Measurements from ENCODE around the gene WASF1. TPM values are rescaled to one million over a fixed set of nuclear protein-coding genes. Genes with fewer than 3 reads are reported as not detected.
"Not testable (repeated sequence)": the region's sequence is repeated elsewhere in the genome, so short reads cannot be mapped to it uniquely, and the experiment has no call there.

Gene WASF1
- total RNA-seq, 1 experiment from 2014 or later = 14.2 TPM

DNA sequence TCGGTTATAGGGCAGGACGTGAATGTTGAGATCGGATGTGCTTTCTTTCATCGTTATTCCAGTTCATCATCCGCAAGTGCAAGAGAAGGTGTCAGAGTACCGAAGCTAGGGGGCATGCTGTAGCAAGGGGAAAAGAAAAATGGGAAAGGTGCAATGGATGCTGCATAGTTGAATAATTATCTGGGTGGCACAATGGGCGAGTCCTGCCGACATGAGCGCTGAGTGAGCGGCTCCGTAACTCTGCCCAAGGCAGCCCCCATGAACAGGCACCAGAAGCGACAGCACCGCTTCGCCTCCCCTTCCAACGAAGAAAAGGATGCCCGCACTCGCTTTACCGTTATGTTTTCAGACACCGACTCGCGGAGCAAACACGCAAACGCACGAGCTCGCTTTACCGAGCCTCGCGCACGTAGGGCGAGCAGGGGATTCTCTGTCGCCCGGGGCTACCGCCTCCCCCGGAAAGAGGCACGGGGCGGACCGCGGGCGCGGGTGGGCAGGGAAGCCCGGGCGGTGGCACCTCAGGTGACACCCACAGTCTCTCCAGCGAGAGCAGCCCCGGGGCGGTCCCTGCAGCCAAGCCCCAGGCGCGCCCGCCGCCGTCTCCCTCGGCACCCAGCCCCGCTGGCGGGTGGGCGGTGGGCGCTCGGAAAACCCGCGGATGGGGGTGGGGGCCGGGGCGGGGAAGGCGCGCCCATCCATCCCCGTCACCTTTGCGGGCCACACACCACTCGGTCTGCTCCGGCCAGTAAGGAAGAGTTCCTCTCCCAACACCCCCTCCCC is 654 bp downstream of the WASF1 start:
- DNase-seq (ENCODE audit: low read depth) = peak; percentile 71

DNA sequence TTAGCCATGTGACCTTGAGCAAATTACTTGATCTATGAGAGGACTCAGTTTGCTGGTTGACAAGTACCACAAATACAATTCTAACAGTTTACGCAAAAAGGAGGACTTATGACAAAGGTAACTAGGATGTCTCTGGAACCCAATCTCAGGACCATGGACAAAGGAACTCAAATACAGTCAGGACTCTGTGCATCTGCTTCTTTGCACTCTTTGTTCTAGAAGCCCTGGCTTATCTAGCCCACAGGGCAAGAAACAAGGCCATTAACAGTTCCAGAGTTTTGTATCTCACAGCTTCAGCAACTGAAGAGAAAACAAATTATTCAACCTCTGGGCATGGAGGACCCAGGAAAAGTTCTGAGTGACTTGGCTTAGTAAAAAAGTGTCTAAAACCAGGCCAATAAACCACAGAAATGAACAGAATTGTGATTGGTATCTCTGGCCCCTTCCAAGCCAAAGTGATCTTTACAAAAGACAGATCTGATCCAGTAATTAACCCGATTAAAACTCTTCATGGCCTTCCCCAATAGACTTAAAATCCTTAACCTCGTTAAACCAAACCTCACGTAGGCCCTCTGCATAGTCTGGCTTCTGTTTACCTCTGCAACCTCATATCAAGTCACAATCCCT is 5.9 kb downstream of the WASF1 start:
- DNase-seq (ENCODE audit: low read depth) = no peak

DNA sequence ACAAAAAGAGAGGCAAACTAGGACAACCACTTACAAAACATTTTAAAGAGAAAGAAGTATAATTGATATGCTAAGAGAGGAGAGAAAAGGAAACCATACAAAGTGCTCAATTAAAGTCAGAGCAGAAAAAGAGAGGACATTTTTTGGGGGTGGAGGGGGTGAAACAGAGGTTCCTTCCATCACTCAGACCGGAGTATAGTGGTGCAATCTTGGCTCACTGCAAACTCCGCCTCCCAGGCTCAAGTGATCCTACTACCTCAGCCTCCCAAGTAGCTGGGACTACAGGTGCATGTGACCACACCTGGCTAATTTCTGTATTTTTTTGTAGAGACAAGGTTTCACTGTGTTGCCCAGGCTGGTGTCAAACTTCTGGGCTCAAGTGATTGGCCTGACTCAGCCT is 9.4 kb downstream of the WASF1 start:
- no peak for DNase-seq (ENCODE audit: low read depth)

DNA sequence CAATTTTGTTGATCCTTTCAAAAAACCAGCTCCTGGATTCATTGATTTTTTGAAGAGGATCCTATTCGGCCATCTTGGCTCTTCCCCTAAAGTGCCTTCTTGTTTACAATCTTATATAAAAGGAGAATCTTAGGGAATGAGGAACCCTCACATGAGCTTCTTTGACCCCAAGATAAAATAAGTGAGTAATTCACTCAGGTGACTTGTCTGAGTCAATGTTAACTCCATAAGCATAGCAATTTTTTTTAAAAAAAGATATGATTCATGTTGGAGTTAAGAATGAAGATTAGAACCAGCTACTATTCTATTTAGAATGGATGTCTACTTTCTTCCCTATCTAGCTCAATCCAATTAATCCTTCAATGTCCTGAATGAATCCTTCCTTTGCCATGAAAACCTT is 21.0 kb downstream of the WASF1 start:
- DNase-seq (ENCODE audit: low read depth) = peak; percentile 6

DNA sequence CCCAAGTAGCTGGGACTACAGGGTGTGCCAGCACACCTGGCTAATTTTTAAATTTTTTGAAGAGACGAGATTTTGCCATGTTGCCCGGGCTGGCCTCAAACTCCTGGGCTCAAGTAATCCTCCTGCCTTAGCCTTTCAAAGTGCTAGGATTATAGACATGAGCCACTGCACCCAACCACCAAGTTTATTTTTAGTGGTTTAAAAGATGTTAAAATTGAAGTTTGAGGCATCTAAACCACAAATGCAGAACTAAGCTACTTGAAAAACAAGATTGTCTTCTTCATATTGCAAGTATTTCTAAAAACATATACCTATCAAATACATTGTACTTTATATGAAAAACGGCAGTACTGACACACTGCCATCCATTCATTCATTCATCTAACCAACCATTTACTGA is 31.6 kb downstream of the WASF1 start:
- DNase-seq (ENCODE audit: low read depth) = no peak

DNA sequence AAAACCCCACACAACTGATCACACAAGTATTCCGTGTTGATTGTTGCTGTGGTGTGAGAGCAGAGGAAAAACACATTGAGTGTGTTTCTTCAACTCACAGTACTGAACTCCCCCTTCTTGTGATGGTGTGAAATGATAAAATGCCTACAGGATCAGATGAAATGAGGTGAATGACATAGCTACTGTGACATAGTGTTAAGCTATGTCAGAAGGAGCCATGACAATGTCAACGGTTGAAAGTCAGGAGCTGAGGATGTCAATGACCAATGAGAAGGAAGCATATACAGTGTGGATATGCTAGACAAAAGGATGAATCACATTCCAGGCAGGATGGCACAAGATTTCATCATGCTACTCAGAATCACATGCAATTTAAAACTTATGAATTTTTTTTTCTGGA is 38.8 kb downstream of the WASF1 start:
- peak; percentile 68 for DNase-seq (ENCODE audit: low read depth)

DNA sequence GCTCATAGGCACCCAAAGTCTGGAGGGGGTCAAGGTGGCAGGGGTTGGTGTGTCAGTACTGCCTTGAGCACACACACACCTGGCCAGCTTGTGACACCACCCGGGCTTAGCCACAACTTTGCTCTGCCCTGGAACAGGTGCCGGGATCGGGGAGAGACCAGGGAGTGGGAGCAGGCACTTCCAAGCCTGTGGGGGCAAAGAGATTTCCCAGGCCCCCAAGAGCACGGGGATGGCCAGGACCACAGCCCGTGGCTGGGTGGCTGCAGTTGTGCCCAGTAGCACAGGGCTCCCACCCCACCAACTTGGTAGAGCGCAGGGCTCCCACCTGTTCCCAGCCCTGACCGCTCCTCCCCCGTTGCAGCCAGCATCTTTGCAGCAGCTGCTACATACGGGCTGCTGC is 40.4 kb downstream of the WASF1 start:
- no peak for DNase-seq (ENCODE audit: low read depth)

DNA sequence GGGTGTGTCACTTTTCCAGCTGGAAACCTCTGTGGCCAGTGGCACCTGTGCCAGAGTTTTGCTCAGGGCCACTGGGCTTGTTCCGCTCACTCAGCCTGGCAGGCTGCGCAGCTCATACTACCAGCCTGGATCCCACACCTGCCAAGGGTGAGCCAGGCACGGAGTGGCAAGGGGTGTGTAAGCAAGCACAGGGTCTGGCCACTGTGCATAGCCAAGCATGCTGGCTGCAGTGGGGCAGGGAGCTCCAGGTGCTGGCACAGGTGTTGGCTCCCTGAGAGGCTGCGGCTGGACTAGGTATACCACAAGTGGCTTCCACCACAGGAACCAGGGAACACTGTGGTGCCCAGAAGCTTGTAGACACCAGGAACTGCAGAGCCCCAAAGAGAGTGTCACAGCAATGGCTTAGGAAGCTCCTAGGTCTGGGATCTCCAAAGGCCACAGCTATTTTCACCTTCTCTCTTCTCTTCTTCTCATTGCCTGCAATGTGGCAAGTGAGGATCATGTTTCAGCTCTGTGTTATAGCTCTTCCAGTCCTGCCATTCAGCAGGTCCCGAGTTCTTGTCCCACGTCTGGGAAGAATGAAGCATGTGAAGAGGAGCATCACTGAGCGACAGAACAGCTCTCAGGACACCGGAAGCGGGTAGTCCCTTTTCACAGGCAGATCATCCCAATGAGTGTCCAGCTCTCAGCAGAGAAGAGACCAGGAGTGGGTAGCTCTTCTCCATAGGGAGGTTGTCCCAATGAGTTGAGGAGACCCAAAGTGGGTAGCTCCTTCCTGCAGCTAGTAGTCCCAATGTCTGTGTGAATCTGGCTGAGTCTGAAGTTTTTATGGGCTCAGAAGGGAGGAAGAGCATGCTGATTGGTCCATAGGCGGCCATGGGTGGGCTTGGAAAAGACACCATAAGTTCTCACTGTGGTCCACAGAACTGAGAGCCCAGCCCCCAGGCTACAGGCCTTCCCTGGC is 41.3 kb downstream of the WASF1 start:
- DNase-seq (ENCODE audit: low read depth) = no peak

DNA sequence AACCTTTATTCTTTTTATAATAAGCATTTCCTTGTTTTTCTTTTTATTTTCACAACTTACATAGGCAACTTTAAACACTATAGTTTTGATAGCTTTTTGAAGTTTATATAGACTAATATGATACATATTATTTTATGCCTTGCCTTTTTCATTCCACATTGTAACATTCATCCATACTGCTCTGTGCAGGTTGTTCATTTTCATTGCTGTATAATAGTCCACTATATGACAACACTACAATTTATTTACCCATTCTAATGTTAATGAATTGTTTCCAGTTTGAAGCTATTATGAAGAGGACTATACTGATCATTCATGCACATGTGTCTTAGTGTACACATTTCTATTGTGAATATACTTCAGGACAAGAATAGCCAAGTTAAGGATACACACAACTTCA is 49.1 kb downstream of the WASF1 start:
- DNase-seq (ENCODE audit: low read depth) = no peak

DNA sequence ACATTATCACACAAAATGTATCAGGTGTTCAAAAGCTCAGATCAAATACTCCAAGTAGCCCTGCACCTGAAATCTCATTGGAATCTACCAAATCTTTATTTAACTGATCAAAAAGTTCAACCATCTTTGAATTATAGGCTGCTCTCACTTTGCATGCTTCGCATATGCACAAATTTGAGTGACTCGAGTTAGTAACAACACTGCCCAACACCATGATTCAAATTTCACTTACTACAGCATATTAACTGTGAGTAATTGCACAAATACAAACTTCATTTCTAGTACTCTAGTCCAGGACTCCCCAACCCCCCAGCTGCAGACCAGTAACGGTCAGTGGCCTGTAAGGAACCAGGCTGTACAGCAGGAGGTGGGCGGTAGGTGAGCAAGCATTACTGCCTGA is 51.1 kb downstream of the WASF1 start:
- no peak for DNase-seq (ENCODE audit: low read depth)

DNA sequence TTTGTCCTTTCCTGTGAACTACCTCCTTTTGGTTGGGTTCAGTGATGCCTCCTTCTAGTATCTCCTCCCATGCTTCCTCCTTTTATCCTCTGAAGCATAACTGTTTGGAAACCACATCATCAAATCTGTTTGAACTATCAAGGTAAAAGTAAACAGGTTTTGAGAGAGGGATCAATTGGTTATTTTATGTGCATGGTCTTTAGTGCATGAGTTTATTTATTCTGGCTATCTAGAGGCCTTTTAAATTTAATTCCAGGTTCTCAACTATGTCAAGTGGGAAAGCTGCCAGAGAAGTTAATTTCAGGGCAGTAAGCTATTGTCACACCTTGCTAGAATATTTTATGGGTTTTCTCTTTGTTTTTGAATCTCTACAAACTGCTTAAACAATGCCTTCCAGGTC is 54.1 kb downstream of the WASF1 start:
- no peak for DNase-seq (ENCODE audit: low read depth)

DNA sequence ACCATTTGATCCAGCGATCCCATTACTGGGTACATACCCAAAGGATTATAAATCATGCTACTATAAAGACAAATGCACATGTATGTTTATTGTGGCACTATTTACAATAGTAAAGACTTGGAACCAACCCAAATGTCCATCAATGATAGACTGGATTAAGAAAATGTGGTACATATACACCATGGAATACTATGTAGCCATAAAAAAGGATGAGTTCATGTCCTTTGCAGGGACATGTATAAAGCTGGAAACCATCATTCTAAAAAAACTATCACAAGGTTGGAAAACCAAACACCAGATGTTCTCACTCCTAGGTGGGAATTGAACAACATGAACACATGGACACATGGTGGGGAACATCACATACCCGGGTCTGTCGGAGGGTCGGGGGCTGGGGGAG is 57.8 kb downstream of the WASF1 start:
- not testable (repeated sequence) for DNase-seq (ENCODE audit: low read depth)

DNA sequence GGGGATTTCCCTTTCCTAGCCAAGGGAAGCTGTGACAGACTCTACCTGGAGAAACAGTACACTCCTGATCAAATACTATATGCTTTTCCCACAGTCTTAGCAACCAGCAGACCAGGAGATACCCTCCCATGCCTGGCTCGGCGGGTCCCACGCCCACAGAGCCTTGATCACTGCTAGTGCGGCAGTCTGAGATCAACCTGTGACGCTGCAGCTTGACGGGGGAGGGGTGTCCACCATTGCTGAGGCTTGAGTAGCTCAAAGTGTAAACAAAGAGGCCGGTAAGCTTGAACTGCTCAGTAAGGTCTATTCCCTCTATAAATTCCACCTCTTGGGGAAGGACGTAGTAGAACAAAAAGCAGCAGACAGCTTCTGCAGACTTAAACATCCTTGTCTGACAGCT is 63.2 kb downstream of the WASF1 start:
- DNase-seq (ENCODE audit: low read depth) = no peak

DNA sequence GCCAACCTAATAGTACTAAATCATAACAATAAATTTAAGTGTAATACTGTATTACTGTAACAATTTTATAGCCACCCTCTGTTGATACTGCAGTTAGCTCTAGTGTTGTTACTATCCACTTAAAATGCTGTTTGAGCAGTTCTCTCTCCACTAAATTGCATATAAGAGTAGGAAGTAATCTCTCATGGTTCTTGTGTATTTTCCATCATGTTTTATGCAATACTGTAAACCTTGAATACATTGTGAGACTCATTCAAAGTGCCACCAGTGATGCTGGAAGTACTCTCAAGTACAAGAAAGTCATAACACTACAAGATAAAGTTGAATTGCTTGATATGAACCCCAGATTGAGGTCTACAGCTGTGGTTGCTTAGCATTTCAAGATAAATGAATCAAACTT is 65.5 kb downstream of the WASF1 start:
- no peak for DNase-seq (ENCODE audit: low read depth)

DNA sequence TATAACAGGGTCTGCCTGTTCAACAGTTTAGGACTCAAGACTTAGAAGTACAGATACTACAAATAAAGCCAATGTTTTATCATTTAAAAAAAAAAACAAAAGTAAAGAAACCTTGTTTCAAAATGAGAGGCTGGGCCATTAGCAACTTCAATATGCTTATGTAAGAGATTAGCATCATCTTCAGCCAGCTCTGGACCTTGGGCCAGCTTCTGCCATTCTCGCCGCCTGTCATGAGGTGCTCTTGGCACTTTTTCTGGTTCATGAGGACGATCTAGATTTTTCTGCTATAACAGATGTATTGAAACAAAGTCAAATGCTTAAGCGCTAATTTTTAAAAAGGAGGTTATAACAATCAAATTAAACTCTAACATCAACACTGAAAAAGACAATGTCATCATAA is 74.2 kb downstream of the WASF1 start:
- DNase-seq (ENCODE audit: low read depth) = no peak

DNA sequence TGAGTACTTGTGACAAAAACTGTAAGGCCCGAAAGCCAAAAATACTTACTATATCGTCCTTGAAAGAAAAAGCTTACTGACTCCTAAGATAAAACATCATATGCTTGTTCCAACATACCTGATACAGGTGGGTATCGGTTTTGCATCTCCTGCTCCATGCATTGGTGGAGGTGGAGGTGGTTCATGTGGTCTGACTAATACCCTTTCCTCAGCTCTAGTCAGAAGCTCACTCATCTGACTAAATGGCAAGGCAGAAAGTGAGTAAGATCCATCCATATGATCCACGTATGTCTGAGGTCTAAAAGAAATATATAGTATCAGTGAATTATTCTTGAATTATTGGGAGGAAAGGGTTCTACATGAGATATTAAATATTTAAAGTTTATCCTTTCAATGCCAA is 76.2 kb downstream of the WASF1 start:
- no peak for DNase-seq (ENCODE audit: low read depth)

DNA sequence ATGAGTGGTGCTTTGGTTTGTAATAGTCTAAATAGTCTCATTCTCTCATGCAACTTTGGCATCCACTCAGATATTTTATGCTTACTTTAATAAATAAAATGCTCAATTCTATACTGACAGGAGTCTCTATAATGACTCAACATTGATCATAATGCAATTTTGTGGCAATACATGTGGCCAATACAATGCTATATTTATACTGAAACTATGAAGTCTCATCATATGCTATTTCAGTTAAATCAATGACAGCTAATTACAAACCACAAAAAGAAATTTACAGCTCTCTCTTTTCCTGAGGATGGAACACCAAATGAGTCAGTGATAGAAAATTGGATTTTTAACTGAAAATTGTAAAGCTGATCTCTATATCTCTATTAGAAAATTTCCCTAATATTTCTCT is 77.1 kb downstream of the WASF1 start:
- DNase-seq (ENCODE audit: low read depth) = no peak

DNA sequence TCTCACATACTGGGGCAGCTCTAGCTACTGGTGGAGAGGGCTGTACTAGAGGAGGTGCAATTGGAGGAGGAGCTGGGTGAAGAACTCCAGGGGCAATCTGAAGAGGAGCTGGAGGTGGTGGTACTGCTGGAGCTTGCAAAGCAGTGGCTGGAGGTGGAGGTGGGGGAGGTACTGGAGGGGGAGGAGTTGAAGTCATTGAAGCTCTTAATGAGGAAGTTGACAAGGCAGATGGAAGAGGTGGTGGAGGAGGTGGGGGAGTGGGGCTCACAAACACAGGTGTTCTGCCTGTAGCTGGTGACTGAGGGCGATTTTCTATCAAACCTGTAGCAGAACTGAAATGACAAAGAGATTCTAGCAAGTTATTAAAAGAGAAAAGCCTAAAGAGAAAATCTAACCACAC is 77.6 kb downstream of the WASF1 start:
- no peak for DNase-seq (ENCODE audit: low read depth)

DNA sequence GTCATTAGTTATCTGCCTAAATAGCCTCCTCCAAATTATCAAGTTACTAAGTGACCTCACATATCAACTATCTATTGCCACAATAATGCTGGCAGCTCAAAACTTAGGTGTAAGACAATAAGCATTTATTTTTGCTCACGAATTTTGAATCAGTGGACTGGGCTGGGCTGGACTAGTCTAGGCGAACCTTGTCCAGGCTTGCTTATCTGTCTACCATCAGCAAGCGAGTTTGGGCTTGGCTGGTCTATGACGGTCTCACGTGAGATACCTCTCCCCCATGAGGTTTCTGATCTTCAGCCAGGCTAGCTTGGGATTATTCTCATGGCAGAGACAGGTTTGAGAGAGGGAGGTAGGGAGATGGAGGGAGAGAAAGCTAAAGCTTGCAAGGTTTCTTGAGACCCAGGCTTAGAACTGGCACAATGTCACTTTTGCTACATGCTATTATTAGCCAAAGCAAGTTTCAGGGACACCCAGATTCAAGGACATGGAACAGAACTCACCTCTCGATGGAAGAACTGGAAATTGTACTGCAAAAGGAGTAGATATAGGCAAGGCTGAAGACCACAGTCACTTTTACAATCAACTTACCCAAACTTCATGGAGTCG is 80.9 kb downstream of the WASF1 start:
- no peak for DNase-seq (ENCODE audit: low read depth)

DNA sequence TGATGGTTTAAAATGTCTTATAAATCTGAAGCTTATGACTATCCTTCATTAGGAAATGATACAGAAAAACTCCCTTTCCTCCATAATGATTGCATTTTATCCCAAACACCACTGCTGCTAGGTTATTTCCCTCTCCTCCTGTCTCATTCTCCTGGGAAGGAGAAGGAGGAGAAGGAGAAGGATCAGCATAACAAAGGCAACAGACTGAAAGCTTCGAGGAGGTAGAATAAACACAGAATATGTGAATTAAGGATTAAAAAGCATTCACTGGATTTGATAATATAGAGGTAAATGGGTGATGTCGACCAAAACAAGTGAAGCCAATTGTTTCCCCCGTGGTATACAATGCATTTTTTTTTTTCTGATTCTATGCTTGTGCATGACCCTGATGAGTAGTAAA is 82.0 kb downstream of the WASF1 start:
- DNase-seq (ENCODE audit: low read depth) = no peak

DNA sequence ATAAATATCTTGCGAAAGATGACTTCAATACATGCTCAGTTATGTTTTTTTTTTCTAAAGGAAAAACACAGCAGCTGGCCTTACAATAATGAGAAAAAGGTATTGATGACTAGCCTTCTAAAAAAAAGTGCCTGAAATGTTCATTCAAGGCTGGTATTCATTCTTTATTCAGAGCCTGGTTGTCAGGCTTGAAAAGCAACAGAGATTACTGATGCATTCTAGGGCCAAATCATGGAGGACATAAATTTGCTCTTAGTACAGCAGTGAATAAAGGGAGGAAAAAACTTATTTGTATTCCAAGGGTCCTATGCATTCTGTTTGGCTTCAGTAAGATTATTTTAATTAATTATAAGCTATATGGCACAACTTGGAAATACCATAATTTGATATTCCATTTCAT is 83.5 kb downstream of the WASF1 start:
- no peak for DNase-seq (ENCODE audit: low read depth)

DNA sequence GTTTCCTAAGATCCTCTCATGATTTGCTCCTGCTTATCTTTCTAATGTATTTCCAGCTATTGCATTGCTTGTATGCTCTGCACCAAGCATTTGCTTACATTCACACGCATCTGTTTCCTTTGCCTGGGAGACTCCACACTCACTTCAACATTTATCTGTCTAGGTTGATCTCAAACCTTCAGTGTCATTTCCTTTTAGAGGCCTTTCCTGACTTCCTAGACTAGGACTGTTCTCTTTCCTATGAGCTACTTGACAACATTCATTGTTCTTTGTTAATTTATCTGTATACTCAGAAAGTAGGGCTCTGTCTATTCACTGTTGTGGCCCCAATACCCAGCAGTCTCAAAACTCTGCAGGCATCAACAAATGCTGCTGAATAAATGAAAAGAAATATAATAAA is 84.4 kb downstream of the WASF1 start:
- no peak for DNase-seq (ENCODE audit: low read depth)

All from HT1080 (cell line).